Vagina (tissue), 2 donors: Measurements from ENCODE around the gene KLC4.

ENCODE experiments used
- CTCF ChIP-seq, 3 experiments: fragments of 450-650 bp in 2 of 3; fragments of 200-600 bp in 1 of 3; sonication (generic) in 1 of 3; IDR thresholded peaks; one replicate each; pipeline ENCODE4 v1.5.1; 2017 to 2019; ENCODE audit warnings: antibody characterized with exemption in 3 of 3, mild to moderate bottlenecking in 2 of 3, moderate library complexity in 2 of 3
- POLR2A ChIP-seq, 2 donors: fragments of 450-650 bp; IDR thresholded peaks; one replicate each; pipeline ENCODE4 v1.6.1; 2017; ENCODE audit warnings: antibody characterized with exemption in 2 of 2, mild to moderate bottlenecking in 2 of 2, moderate library complexity in 2 of 2
- POLR2AphosphoS5 ChIP-seq, 2 donors: sonication (generic); formaldehyde crosslinking; IDR thresholded peaks; one replicate each; pipeline ENCODE4 v1.9.0; 2017; ENCODE audit warnings: antibody characterized with exemption in 2 of 2, mild to moderate bottlenecking in 2 of 2, low read depth in 1 of 2; ENCODE audit not compliant: insufficient read depth in 1 of 2

DNA sequence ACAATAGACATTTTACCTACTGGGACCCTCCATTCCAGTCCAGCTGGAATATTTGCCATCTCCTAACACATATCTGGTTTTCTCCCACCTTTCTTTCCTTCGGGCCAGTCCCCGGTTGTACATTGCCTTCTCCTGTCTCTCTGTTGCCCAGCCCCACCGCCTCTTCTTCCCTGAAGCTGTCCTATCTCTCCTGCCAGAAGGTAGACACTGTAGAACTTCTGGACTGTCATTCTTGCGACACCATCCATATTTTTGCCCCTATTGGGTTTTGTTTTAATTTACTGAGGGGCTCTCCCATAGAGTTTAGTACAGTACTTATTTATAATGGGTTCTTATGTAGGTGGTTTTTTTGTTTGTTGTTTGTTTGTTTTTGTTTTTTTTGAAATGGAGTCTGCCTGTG lies 21.6 kb downstream of the KLC4 start:
- TF ChIP-seq CTCF (IDR thresholded peaks at IDR 0.05) (no peak), POLR2A (IDR thresholded peaks at IDR 0.05) (no peak), POLR2AphosphoS5 (IDR thresholded peaks at IDR 0.05; ENCODE audit: insufficient read depth in 1 of 2, low read depth in 1 of 2) (no peak)
